Measurements from ENCODE around the gene BACE1.

BACE1 gene

GRCh38 chr11:117319214-117319840, 3.3 kb upstream of the BACE1 start:
- DNase-seq (ENCODE audit: insufficient read length, low spot score) (no peak), FAIRE-seq (no peak)
- no peak for TF ChIP-seq POLR2A (IDR thresholded peaks at IDR 0.05; ENCODE audit: low read depth, low read length)

DNA sequence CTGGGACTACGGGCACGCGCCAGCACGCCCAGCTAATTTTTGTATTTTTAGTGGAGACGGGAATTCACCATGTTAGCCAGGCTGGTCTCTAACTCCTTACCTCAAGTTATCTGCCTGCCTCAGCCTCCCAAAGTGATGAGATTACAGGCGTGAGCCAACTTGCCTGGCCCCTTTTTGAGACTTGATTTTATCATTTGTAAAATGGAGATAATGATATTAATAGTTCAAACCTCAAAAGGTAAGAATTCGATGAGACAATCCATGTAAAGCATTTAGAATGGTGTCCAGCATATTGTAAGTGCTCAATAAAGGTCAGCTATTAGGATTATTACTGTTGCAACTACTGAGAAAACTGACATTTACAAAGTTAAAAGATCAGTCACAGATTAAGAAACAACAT, 2.7 kb upstream of the BACE1 start:
- no peak for TF ChIP-seq POLR2A (IDR thresholded peaks at IDR 0.05; ENCODE audit: low read depth, low read length)
- FAIRE-seq = no peak
- no peak for DNase-seq (ENCODE audit: insufficient read length, low spot score)

GRCh38 chr11:117315285-117316196, 515 bp downstream of the BACE1 start:
- TF ChIP-seq POLR2A (IDR thresholded peaks at IDR 0.05; ENCODE audit: low read depth, low read length) = no peak
- FAIRE-seq (no peak), DNase-seq (ENCODE audit: insufficient read length, low spot score) (peak; percentile 18)

- TF ChIP-seq POLR2A (IDR thresholded peaks at IDR 0.05; ENCODE audit: low read depth, low read length) = no peak
- FAIRE-seq = no peak
- DNase-seq (ENCODE audit: insufficient read length, low spot score) = no peak
Measured at GRCh38 chr11:117314840-117315239, 1.2 kb downstream of the BACE1 start.

DNA sequence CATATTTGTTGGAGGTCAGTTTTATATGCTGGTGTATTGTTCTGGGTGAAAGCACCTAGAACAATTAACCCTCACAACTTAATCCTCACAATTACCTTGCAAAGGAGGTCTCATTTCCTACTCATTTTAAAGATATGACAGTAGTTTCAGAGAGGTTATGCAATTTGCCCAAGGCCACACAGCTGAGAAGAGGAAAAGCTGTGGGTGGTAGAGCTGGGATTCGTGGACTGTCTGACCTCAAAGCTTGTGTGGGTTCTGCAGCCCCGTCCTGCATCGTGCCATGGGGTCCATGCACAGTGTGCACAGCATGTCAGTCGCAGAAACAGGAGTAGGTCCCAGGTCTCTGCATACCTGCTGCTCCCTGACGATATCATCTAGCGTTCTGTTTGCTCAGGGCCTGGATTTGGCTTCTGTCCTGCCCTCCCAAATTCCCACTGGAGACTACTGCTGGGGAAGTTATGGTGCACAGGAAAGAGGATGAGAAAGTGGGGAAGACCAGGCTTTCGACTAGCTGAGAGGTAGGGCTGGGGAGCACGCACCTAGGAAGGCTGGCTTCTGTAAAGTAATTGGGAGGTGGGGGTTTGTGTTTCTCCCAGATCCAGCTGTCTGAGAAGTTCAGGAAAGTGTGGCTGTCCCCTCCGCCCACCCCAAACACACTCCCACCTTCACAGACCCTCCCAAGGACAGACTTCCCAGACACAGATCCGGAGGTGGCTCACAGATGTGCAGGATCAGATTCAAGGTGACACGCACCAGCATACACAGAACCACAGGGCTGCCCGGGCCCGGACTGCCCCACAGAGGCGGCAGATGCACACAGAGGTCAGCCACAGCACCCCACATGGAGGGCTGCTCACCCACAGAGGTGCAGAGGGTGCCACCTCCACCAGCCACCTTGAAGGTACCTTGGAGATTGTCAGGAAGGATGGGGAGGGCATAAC, 2.0 kb downstream of the BACE1 start:
- FAIRE-seq (no peak), DNase-seq (ENCODE audit: insufficient read length, low spot score) (no peak)
- no peak for TF ChIP-seq POLR2A (IDR thresholded peaks at IDR 0.05; ENCODE audit: low read depth, low read length)

DNA sequence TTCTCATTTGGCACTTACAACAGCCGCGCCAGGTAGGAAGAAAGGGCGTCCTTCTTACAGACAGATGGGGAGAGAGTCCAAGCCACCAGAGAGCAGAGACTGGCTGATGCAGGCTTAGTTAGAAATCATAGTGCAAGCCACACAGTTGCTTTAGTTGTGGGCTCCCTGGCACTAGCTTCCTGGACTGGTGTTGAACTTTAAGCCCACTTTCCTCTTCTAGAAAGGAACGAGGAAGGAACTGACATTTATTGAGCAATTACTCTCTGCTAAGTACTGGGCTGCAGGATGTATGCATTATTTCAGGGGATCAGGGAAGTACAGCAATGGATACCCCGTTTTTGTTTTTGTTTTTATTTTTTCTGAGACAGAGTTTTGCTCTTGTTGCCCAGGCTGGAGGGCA, 3.0 kb downstream of the BACE1 start:
- no peak for FAIRE-seq
- TF ChIP-seq POLR2A (IDR thresholded peaks at IDR 0.05; ENCODE audit: low read depth, low read length) = no peak
- DNase-seq (ENCODE audit: insufficient read length, low spot score) = no peak

GRCh38 chr11:117309310-117309709, 6.7 kb downstream of the BACE1 start:
- TF ChIP-seq POLR2A (IDR thresholded peaks at IDR 0.05; ENCODE audit: low read depth, low read length) = no peak
- FAIRE-seq = no peak
- no peak for DNase-seq (ENCODE audit: insufficient read length, low spot score)

DNA sequence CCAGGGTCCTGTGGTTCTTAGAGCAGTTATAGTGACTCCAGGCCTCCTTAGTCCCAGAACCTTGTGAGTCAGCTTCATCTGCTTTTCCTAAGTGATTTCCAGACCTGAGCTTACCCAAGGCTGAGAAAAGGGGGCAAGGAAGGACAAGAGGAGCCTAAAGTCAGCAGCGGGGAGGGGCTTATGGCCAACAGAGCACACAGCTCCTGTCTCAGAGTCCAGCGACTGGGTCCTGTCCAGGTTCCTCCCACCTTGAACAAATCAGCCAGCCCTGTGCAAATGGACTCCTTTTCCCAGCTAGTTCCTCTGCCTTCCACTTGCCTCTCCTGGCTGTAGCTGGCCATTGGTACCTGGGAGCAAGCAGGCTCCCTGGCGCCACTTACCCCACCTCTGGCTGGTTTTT, 10.9 kb downstream of the BACE1 start:
- TF ChIP-seq POLR2A (IDR thresholded peaks at IDR 0.05; ENCODE audit: low read depth, low read length) = no peak
- no peak for DNase-seq (ENCODE audit: insufficient read length, low spot score)
- FAIRE-seq = no peak

DNA sequence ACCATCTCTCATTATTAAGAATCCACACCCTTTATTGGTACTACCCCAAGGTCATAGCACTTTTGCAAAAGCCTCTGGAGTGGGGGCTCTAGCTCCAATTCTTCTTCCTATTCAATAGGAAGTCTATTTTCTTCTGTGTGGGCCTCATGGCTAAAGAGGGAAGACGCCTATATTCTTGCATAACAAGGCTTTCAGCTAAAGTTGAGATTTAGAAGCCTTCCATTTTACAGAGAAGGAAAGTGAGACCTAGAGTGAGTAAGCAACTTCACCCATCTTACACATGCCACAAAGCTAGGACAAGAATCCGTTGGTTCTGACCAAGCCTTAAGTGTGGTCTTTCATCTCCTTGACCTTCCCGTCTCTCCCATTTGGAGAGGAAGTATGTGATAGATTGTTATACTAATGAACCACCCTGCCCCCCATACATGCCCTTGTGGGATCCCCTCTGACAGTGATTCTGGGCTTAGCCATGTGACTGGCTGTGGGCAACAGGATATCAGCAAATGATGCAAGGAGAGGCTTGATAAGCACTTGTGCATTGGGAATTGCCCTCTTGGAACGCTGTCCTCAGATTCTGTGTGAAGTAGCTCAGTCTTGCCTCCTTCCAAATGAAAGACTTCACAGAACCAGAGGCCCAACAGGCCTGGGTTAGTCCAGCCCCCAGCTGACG, 12.3 kb downstream of the BACE1 start:
- DNase-seq (ENCODE audit: insufficient read length, low spot score) (no peak), FAIRE-seq (no peak)
- TF ChIP-seq POLR2A (IDR thresholded peaks at IDR 0.05; ENCODE audit: low read depth, low read length) = no peak

DNA sequence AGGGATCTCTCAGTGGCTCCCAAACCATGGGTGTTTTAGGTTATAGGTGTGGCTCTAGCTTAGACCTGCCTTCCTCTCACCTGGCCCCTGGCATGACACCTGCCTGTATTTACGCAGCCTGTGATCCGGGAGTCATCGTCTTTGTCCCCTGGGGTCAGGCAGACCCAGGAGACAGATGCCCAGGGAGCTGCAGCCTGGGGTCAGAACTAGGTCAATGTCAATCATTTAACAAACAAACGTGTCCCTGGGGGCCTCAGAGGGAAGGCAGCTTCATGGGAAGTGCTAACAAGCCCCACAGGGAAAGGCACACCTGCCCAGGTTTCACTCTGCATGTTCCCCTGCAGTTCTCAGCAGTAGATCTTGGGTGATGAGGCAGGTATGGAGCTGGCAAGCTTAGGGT, 13.0 kb downstream of the BACE1 start:
- DNase-seq (ENCODE audit: insufficient read length, low spot score) (no peak), FAIRE-seq (no peak)
- no peak for TF ChIP-seq POLR2A (IDR thresholded peaks at IDR 0.05; ENCODE audit: low read depth, low read length)

DNA sequence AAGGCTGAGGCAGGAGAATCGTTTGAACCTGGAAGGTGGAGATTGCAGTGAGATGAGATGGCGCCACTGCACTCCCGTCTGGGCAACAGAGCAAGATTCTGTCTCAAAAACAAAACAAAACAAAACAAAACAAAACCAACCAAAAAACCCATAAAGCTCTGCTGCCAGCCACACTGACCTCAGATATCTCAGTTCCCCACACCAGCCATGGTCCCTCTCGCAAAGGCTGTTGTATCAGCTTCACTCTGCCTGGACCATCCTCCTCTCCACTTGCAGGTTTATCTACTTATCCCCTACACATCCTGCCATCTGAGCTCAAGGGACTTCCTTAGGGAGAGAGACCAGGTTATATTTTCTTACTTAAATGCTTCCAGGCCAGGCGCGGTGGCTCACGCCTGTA, 13.8 kb downstream of the BACE1 start:
- no peak for FAIRE-seq
- no peak for TF ChIP-seq POLR2A (IDR thresholded peaks at IDR 0.05; ENCODE audit: low read depth, low read length)

DNA sequence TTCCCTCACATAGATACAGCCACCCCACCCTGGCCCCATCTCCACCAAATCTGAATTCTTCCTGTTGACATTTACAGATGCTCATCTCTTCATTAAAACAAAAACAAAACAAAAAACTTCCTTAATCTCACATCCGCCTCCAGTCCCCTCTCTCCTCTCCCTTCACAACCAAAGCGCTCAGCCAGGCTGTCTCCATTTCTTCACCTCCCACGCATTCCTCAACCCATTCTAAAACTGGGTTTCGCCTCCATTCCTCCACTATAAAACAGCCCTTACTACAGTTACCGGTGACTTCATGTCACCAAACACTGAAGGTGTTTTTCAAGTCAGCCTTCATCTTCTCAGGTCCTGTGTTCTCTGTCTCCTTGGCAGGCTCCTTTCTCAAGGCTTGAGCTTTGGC, 15.3 kb downstream of the BACE1 start:
- DNase-seq (ENCODE audit: insufficient read length, low spot score) = no peak
- no peak for TF ChIP-seq POLR2A (IDR thresholded peaks at IDR 0.05; ENCODE audit: low read depth, low read length)
- FAIRE-seq = no peak

More for the DNA sequence above, 13.8 kb downstream of the BACE1 start:
- DNase-seq (ENCODE audit: insufficient read length, low spot score) = no peak

GRCh38 chr11:117300283-117300663, 15.8 kb downstream of the BACE1 start:
- DNase-seq (ENCODE audit: insufficient read length, low spot score) (no peak), FAIRE-seq (no peak)
- no peak for TF ChIP-seq POLR2A (IDR thresholded peaks at IDR 0.05; ENCODE audit: low read depth, low read length)
